Transverse colon (tissue), 4 donors: ENCODE measurements around the gene OGFRL1. TPM values are rescaled to one million over a fixed set of nuclear protein-coding genes. Genes with fewer than 3 reads are reported as not detected.

Experiments
- DNase-seq: peaks from one replicate; pipeline ENCODE4 v3.0.0-alpha.2; 2019
- H3K27ac ChIP-seq, 4 donors: fragments of 200-600 bp; sonication (generic); 2 replicates each; pipeline ENCODE4 v1.5.1; 2016 to 2018; ENCODE audit warnings: inconsistent platforms in 4 of 4
- H3K27me3 ChIP-seq: fragments of 200-600 bp; sonication (generic); 2 replicates; pipeline ENCODE4 v1.5.1; 2017; ENCODE audit warnings: inconsistent platforms
- H3K36me3 ChIP-seq, 4 donors: fragments of 200-600 bp; sonication (generic); 2 replicates each; pipeline ENCODE4 v1.5.1; 2017 to 2019; ENCODE audit warnings: inconsistent platforms in 4 of 4
- H3K4me1 ChIP-seq, 4 donors: fragments of 200-600 bp; sonication (generic); 2 replicates each; pipeline ENCODE4 v1.5.1; 2017 to 2020; ENCODE audit warnings: inconsistent platforms in 4 of 4
- H3K4me3 ChIP-seq, 4 donors: fragments of 200-600 bp; sonication (generic); 1 replicate in 1 of 4; 2 replicates in 3 of 4; pipeline versions ENCODE4 v1.5.1 to v1.6.1; 2017 to 2019; ENCODE audit warnings: inconsistent platforms in 4 of 4
- H3K9me3 ChIP-seq, 2 donors: fragments of 200-600 bp; sonication (generic); 2 replicates each; pipeline ENCODE4 v1.5.1; 2017 to 2019; ENCODE audit warnings: inconsistent platforms in 2 of 2
- EP300 ChIP-seq: sonication (generic); formaldehyde crosslinking; IDR thresholded peaks from one replicate; pipeline ENCODE4 v1.6.1; 2017; ENCODE audit warnings: antibody characterized with exemption, low read depth
- POLR2A ChIP-seq: fragments of 450-650 bp; IDR thresholded peaks from one replicate; pipeline ENCODE4 v1.6.1; 2016; ENCODE audit warnings: antibody characterized with exemption, mild to moderate bottlenecking, moderate library complexity
- POLR2AphosphoS5 ChIP-seq, 3 donors: sonication (generic); formaldehyde crosslinking; IDR thresholded peaks; one replicate each; pipeline ENCODE4 v1.6.1; 2016; ENCODE audit warnings: antibody characterized with exemption in 3 of 3
- WGBS, 2 donors: methylation state at CpG; one replicate each; pipeline ENCODE4 v1.1.5; 2018; ENCODE audit warnings: low coverage in 1 of 2; 5-methylcytosine and 5-hydroxymethylcytosine counted together
- in situ Hi-C, 4 donors: fragments of 200-750 bp; cut with MboI; loops; one replicate each; pipeline versions ENCODE4 v1.15.0 to v1.15.1; 2017; ENCODE audit warnings: low sequenced_read_pairs in 3 of 4, low pct_ligation_motif_present in 1 of 4, low pct_unique_long_range_greater_than_20kb in 1 of 4
- intact Hi-C: fragments of 100-400 bp; cut with DNase I; formaldehyde crosslinking; loops from one replicate; pipeline ENCODE4 v1.15.1; 2023; ENCODE audit warnings: low total_unique reads
- total RNA-seq, 4 donors: library from RNA; depleted of rRNA; stranded (reverse); fragments of >200 nt; gene quantifications; one replicate each; pipeline ENCODE4 v1.1.0, GENCODE V29; 2016
- TF ChIP-seq, protein P1 (sequence below), 5 experiments: fragments of 200-600 bp in 3 of 5; fragments of 450-650 bp in 2 of 5; sonication (generic) in 3 of 5; IDR thresholded peaks; 1 replicate in 2 of 5; 2 replicates in 3 of 5; pipeline ENCODE4 v1.5.1; 2016 to 2017; ENCODE audit warnings: antibody characterized with exemption in 5 of 5, inconsistent platforms in 3 of 5, mild to moderate bottlenecking in 2 of 5, moderate library complexity in 1 of 5

OGFRL1 gene
- total RNA-seq, 4 donors from 2014 or later, result 7.5 to 15.6 (median 11.6) TPM

- Histone ChIP-seq H3K27me3 (no peaks in the 10 kb centered on the region), H3K4me1 (no peaks in the 10 kb centered on the region), H3K9me3 (no peaks in the 10 kb centered on the region), H3K36me3 (no peaks in the 10 kb centered on the region), H3K27ac (no peak overlapping the region), H3K4me3 (no peak overlapping the region)
- intact Hi-C loops (no loop called here), in situ Hi-C loops (no loop called here)
- DNase-seq, result no peak
- WGBS, 2 donors, result 70 to 100% methylated on average over 1 of the region's 1 CpG
- TF ChIP-seq, protein P1, sequence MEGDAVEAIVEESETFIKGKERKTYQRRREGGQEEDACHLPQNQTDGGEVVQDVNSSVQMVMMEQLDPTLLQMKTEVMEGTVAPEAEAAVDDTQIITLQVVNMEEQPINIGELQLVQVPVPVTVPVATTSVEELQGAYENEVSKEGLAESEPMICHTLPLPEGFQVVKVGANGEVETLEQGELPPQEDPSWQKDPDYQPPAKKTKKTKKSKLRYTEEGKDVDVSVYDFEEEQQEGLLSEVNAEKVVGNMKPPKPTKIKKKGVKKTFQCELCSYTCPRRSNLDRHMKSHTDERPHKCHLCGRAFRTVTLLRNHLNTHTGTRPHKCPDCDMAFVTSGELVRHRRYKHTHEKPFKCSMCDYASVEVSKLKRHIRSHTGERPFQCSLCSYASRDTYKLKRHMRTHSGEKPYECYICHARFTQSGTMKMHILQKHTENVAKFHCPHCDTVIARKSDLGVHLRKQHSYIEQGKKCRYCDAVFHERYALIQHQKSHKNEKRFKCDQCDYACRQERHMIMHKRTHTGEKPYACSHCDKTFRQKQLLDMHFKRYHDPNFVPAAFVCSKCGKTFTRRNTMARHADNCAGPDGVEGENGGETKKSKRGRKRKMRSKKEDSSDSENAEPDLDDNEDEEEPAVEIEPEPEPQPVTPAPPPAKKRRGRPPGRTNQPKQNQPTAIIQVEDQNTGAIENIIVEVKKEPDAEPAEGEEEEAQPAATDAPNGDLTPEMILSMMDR (IDR thresholded peaks at IDR 0.05), result no peak
- TF ChIP-seq POLR2AphosphoS5 (IDR thresholded peaks at IDR 0.05) (no peak), EP300 (no peak), POLR2A (no peak)
Observed at GRCh38 chr6:71298459-71298858, 9.8 kb downstream of the OGFRL1 start.

- intact Hi-C loops (no loop called here), in situ Hi-C loops (no loop called here)
- Histone ChIP-seq H3K36me3 (no peaks in the 10 kb centered on the region), H3K9me3 (no peaks in the 10 kb centered on the region), H3K4me1 (no peaks in the 10 kb centered on the region), H3K27ac (no peak overlapping the region), H3K27me3 (no peaks in the 10 kb centered on the region), H3K4me3 (no peak overlapping the region)
- TF ChIP-seq POLR2A, result no peak
- TF ChIP-seq EP300, result no peak
- TF ChIP-seq, protein P1 (IDR thresholded peaks at IDR 0.05), result no peak
- TF ChIP-seq POLR2AphosphoS5 (IDR thresholded peaks at IDR 0.05), result no peak
- no peak for DNase-seq
Observed at GRCh38 chr6:71299541-71300470, 11.2 kb downstream of the OGFRL1 start.

DNA sequence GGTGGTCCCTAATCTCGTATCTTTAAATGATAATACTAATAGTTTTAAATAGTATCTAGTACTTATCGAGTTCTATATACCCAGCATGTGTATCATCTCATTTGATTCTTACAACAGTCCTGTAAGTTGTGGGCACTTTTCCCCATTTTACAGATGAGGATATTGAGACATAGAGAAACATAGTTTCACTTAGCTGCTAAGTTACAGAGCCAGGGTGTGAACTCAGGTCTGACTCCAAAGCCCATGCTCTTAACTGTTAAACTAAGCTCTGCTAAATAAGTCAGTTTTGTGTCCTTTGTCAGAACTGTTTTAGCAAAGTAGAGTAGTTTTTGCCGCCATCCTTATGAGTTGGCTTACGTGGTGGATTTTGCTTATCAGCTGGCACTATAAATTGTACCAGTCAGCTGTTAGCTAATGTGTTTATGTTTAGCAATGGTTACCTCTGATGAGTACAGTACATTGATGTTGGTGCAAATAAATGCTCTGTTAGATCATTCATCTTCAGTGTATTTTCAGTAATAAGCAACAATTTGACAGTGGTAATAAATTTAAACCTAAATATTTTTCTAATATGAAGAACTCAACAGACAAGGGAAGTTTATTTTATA, 12.1 kb downstream of the OGFRL1 start:
- in situ Hi-C loops (no loop called here), intact Hi-C loops (no loop called here)
- DNase-seq, result no peak
- Histone ChIP-seq H3K36me3 (no peaks in the 10 kb centered on the region), H3K4me3 (no peak overlapping the region), H3K27ac (no peak overlapping the region), H3K4me1 (no peaks in the 10 kb centered on the region), H3K9me3 (no peaks in the 10 kb centered on the region), H3K27me3 (no peaks in the 10 kb centered on the region)
- TF ChIP-seq POLR2AphosphoS5 (IDR thresholded peaks at IDR 0.05), result no peak
- TF ChIP-seq EP300, result no peak
- TF ChIP-seq, protein P1 (IDR thresholded peaks at IDR 0.05), result no peak
- no peak for TF ChIP-seq POLR2A
- 86 to 92% methylated on average over 4 of the region's 4 CpGs for WGBS, 2 donors

DNA sequence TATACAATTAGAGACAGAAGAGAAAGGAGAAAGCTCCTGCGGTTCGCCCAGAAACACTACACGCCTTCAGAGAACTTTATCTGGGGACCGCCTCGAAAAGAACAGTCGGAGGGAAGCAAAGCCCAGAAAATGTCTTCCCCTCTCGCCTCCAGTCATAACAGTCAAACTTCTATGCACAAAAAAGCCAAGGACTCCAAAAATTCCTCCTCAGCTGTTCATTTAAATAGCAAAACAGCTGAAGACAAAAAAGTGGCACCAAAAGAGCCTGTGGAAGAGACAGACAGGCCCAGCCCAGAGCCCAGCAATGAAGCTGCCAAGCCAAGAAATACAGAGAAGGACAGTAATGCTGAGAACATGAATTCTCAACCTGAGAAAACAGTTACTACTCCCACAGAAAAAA, 12.9 kb downstream of the OGFRL1 start:
- H3K9me3 ChIP-seq, result no peaks in the 10 kb centered on the region
- 95% methylated on average over 7 of the region's 7 CpGs for WGBS, 2 donors
- H3K27ac ChIP-seq, result no peak overlapping the region
- intact Hi-C loops, result no loop called here
- in situ Hi-C loops, result no loop called here
- no peak for TF ChIP-seq POLR2AphosphoS5 (IDR thresholded peaks at IDR 0.05)
- no peak overlapping the region for H3K4me3 ChIP-seq
- DNase-seq, result no peak
- H3K36me3 ChIP-seq, result no peaks in the 10 kb centered on the region
- H3K4me1 ChIP-seq, result no peaks in the 10 kb centered on the region
- H3K27me3 ChIP-seq, result no peaks in the 10 kb centered on the region
